ENCODE data around the gene CCNL2.
"Not testable (repeated sequence)": the region's sequence is repeated elsewhere in the genome, so short reads cannot be mapped to it uniquely, and the experiment has no call there.

The CCNL2 gene

DNA sequence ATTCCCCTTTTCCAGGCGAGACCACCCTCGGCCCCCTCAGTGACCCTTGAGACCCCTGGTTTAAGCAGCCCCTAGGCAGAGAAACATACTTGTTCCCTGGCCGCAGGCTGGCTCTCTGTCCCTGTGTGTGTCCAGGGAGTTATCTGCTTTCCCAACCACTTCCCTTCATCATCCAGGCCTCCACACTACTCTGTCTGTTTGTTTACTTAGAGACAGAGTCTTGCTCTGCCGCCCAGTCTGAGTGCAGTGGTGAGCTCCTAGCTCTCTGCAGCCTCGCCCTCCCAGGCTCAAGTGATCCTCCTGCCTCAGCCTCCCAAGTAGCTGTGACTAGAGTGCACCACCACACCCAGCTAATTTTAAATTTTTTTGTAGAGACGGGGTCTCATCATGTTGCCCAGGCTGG lies 30.5 kb upstream of the CCNL2 start:
- peak; percentile 35 for DNase-seq
- Histone ChIP-seq H3K27me3 (replicated peaks) (no peaks in the 10 kb centered on the region), H3K36me3 (replicated peaks) (no peaks in the 10 kb centered on the region), H3K27ac (no peak overlapping the region), H3K4me3 (ENCODE audit: low read depth, low read length) (no peak overlapping the region)
- no peak for TF ChIP-seq CTCF (IDR thresholded peaks at IDR 0.05; ENCODE audit: low read depth, low read length, missing control alignments)
- in situ Hi-C loops (cut with HindIII; ENCODE audit: low pct_ligation_motif_present, low sequenced_read_pairs): no loop called here

DNA sequence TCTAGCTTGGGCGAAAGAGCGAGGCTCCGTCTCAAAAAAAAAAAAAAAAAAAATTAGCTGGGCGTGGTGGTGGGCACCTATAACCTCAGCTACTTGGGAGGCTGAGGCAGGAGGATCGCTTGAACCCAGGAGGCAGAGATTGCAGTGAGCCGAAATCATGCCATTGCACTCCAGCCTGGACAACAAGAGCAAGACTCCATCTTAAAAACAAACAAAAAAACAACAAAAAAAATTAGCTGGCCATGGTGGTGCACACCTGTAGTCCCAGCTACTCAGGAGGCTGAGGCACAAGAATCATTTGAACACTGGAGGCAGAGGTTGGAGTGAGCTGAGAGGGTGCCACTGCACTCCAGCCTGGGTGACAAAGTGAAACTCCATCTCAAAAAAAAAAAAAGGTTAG lies 29.8 kb upstream of the CCNL2 start:
- H3K4me3 ChIP-seq (ENCODE audit: low read depth, low read length); H3K27me3 ChIP-seq (replicated peaks); H3K27ac ChIP-seq; in situ Hi-C loops (cut with HindIII; ENCODE audit: low pct_ligation_motif_present, low sequenced_read_pairs); H3K36me3 ChIP-seq (replicated peaks); DNase-seq: not testable (repeated sequence)

GRCh38 chr1:1428174-1428573 lies 29.0 kb upstream of the CCNL2 start:
- Histone ChIP-seq H3K27ac (no peak overlapping the region), H3K4me3 (ENCODE audit: low read depth, low read length) (no peak overlapping the region), H3K36me3 (replicated peaks) (no peaks in the 10 kb centered on the region), H3K27me3 (replicated peaks) (no peaks in the 10 kb centered on the region)
- in situ Hi-C loops (cut with HindIII; ENCODE audit: low pct_ligation_motif_present, low sequenced_read_pairs): no loop called here
- TF ChIP-seq CTCF (IDR thresholded peaks at IDR 0.05; ENCODE audit: low read depth, low read length, missing control alignments): no peak
- no peak for DNase-seq

DNA sequence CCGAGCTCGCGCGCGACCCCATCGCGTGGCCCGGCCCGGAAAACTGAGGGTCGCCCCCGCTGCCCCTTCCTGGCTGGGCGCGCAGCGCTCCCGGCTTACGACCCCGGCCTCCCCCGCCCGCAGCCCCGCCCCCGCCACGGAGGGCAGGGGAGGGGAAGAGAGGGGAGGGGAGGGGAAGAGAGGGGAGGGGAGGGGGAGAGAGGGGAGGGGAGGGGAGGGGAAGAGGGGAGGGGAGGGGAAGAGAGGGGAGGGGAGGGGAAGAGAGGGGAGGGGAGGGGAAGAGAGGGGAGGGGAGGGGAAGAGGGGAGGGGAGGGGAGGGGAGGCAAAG lies 28.6 kb upstream of the CCNL2 start:
- in situ Hi-C loops (cut with HindIII; ENCODE audit: low pct_ligation_motif_present, low sequenced_read_pairs): no loop called here
- H3K36me3 ChIP-seq (replicated peaks): no peaks in the 10 kb centered on the region
- H3K27me3 ChIP-seq (replicated peaks): no peaks in the 10 kb centered on the region
- no peak overlapping the region for H3K27ac ChIP-seq
- no peak for DNase-seq
- peak overlapping the region; percentile 22 for H3K4me3 ChIP-seq (ENCODE audit: low read depth, low read length)
- TF ChIP-seq CTCF (IDR thresholded peaks at IDR 0.05; ENCODE audit: low read depth, low read length, missing control alignments): no peak

DNA sequence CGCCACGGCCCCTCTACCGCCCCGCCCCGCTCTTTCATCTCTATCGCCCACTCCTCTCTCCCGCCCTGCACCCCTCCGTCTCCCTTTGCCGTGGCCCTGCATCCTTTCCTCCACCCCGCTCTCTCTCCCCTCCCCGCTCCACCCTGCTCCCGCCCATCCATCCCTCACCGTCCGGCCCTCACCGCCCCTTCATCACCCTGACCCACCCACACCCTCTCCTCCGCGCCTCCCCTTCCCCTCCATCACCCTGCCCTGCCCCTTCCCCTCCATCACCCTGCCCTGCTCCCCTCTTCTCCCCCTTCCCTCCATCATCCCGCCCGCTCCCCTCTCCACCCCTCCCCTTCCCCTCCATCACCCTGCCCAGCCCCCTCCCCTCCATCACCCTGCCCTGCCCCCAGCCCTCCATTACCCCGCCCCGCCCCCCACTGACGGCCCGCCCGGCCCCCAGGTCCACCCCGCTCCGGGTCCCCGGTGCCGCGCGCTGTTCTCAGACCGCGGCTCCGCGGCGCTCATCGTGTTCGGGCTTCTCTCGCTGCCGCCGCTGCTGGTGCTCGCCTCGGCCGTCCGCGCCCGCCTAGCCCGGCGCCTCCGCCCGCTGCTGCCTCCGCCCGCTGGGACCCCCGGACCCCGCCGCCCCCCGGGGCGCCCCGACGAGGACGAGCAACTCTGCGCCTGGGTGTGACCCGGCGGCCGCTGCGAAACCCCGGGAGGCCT lies 28.1 kb upstream of the CCNL2 start:
- peak overlapping the region; percentile 22 for H3K4me3 ChIP-seq (ENCODE audit: low read depth, low read length)
- H3K36me3 ChIP-seq (replicated peaks): no peaks in the 10 kb centered on the region
- no peaks in the 10 kb centered on the region for H3K27me3 ChIP-seq (replicated peaks)
- DNase-seq: no peak
- in situ Hi-C loops (cut with HindIII; ENCODE audit: low pct_ligation_motif_present, low sequenced_read_pairs): no loop called here
- no peak for TF ChIP-seq CTCF (IDR thresholded peaks at IDR 0.05; ENCODE audit: low read depth, low read length, missing control alignments)
- H3K27ac ChIP-seq: no peak overlapping the region

GRCh38 chr1:1426496-1427105 lies 27.5 kb upstream of the CCNL2 start:
- no peak overlapping the region for H3K4me3 ChIP-seq (ENCODE audit: low read depth, low read length)
- H3K27ac ChIP-seq: no peak overlapping the region
- H3K36me3 ChIP-seq (replicated peaks): no peaks in the 10 kb centered on the region
- no peak for DNase-seq
- in situ Hi-C loops (cut with HindIII; ENCODE audit: low pct_ligation_motif_present, low sequenced_read_pairs): no loop called here
- no peaks in the 10 kb centered on the region for H3K27me3 ChIP-seq (replicated peaks)
- no peak for TF ChIP-seq CTCF (IDR thresholded peaks at IDR 0.05; ENCODE audit: low read depth, low read length, missing control alignments)

Data from brain microvascular endothelial cell (primary cell).